PC-3 (cell line): ENCODE data around the gene ADAMTSL2. TPM values are rescaled to one million over a fixed set of nuclear protein-coding genes. Genes with fewer than 3 reads are reported as not detected.

Experiments
- ATAC-seq: fragments of 200-7000 bp; cut with Tn5 transposase; 2 replicates; pipeline ENCODE4 v1.9.1; 2020; ENCODE audit warnings: mild to moderate bottlenecking, moderate library complexity
- BruUV-seq: library from RNA; stranded (reverse); fragments of 400-500 nt; replicated peaks from 2 replicates; lab custom pipeline; 2021; lab: Mats Ljungman, UMichigan
- CTCF ChIA-PET: fragments of 300-600 bp; sonication (Branson Sonifier 250); formaldehyde crosslinking; loops from one replicate; lab custom pipeline; 2022; ENCODE audit warnings: antibody characterized with exemption; lab: Charles Lee
- POLR2A ChIA-PET: fragments of 300-600 bp; sonication (Branson Sonifier 250); formaldehyde crosslinking; loops from one replicate; lab custom pipeline; 2022; ENCODE audit warnings: antibody characterized with exemption; ENCODE audit not compliant: unreplicated experiment; lab: Charles Lee
- DNase-seq: peaks from one replicate; pipeline ENCODE4 v3.0.0-alpha.2; 2015
- H2AFZ ChIP-seq: fragments of 300-600 bp; sonication (generic); 2 replicates; pipeline ENCODE4 v1.6.0; 2016; ENCODE audit warnings: antibody characterized with exemption, low read length
- H3F3A ChIP-seq: fragments of 300-600 bp; sonication (generic); one replicate; pipeline ENCODE4 v1.6.0; 2017; ENCODE audit warnings: antibody characterized with exemption, low read length, control low read depth, mild to moderate bottlenecking; ENCODE audit not compliant: unreplicated experiment
- H3K27ac ChIP-seq: fragments of 300-600 bp; sonication (generic); 2 replicates; pipeline ENCODE4 v1.5.1; 2016; ENCODE audit warnings: mild to moderate bottlenecking, low read length
- H3K27me3 ChIP-seq: fragments of 300-600 bp; sonication (generic); 2 replicates; pipeline ENCODE4 v1.6.1; 2016; ENCODE audit warnings: low read length, mixed read lengths
- H3K36me3 ChIP-seq: fragments of 300-600 bp; sonication (generic); 2 replicates; pipeline ENCODE4 v1.6.1; 2016; ENCODE audit warnings: low read depth, mixed run types, low read length, mixed read lengths
- H3K4me1 ChIP-seq: fragments of 300-600 bp; sonication (generic); 2 replicates; pipeline ENCODE4 v1.5.1; 2016; ENCODE audit warnings: low read length; ENCODE audit not compliant: insufficient read depth
- H3K4me2 ChIP-seq: fragments of 300-600 bp; sonication (generic); 2 replicates; pipeline ENCODE4 v1.6.0; 2016; ENCODE audit warnings: low read length
- H3K4me3 ChIP-seq: fragments of 300-600 bp; sonication (generic); 2 replicates; pipeline ENCODE4 v1.5.1; 2016; ENCODE audit warnings: mild to moderate bottlenecking, low read length, mixed read lengths
- H3K79me2 ChIP-seq: fragments of 300-600 bp; sonication (generic); 2 replicates; pipeline ENCODE4 v1.6.1; 2017; ENCODE audit warnings: low read length, mixed read lengths
- H3K9ac ChIP-seq: fragments of 300-600 bp; sonication (generic); 2 replicates; pipeline ENCODE4 v1.6.0; 2016; ENCODE audit warnings: mild to moderate bottlenecking, low read length
- H3K9me2 ChIP-seq: fragments of 300-600 bp; sonication (generic); replicated peaks from 2 replicates; pipeline ENCODE4 v1.6.1; 2016; ENCODE audit warnings: mixed run types, low read length, mixed read lengths
- H3K9me3 ChIP-seq: fragments of 300-600 bp; sonication (generic); 2 replicates; pipeline ENCODE4 v1.6.1; 2016; ENCODE audit warnings: low read length, mixed read lengths
- H4K20me1 ChIP-seq: fragments of 300-600 bp; sonication (generic); 2 replicates; pipeline ENCODE4 v1.6.1; 2016; ENCODE audit warnings: low read length, mixed read lengths
- CTCF ChIP-seq: fragments of 300-600 bp; sonication (generic); conservative IDR thresholded peaks from 2 replicates; pipeline ENCODE4 v1.5.1; 2017; ENCODE audit warnings: antibody characterized with exemption, low read depth, mild to moderate bottlenecking, low read length
- EZH2 ChIP-seq: fragments of 300-600 bp; sonication (generic); IDR thresholded peaks from one replicate; pipeline ENCODE4 v1.6.1; 2017; ENCODE audit warnings: antibody characterized with exemption, mild to moderate bottlenecking, low read length; ENCODE audit not compliant: unreplicated experiment
- EZH2phosphoT487 ChIP-seq: fragments of 300-600 bp; sonication (generic); IDR thresholded peaks from 2 replicates; pipeline ENCODE4 v1.6.1; 2018; ENCODE audit warnings: mild to moderate bottlenecking, antibody characterized with exemption, low read length, borderline replicate concordance
- intact Hi-C: fragments of 100-400 bp; cut with micrococcal nuclease; formaldehyde crosslinking; loops from 2 replicates; pipeline ENCODE4 v1.9.0; 2023
- total RNA-seq: library from RNA; depleted of rRNA; stranded (reverse); fragments of >200 nt; gene quantifications from 2 replicates; pipeline ENCODE4 v1.2.3, GENCODE V29; 2014

The ADAMTSL2 gene
- total RNA-seq, 1 experiment from 2014 or later, result not detected

GRCh38 chr9:133509179-133510083 lies 25.1 kb upstream of the ADAMTSL2 start:
- no TSS peak for BruUV-seq
- Histone ChIP-seq H3K27ac (no peak overlapping the region), H3K4me2 (peak overlapping the region; percentile 82), H3K79me2 (no peaks in the 10 kb centered on the region), H3K9me2 (no peaks in the 10 kb centered on the region), H3K4me3 (peak overlapping the region; percentile 51), H3K4me1 (peaks cover 22% of the 10 kb centered on the region), H3K27me3 (no peaks in the 10 kb centered on the region), H3K9ac (no peak overlapping the region), H3K9me3 (no peaks in the 10 kb centered on the region), H3F3A (no peaks in the 10 kb centered on the region), H3K36me3 (no peaks in the 10 kb centered on the region), H2AFZ (peak overlapping the region; percentile 52), H4K20me1 (no peaks in the 10 kb centered on the region)
- DNase-seq (peak; percentile 35), ATAC-seq (peak; percentile 56)
- TF ChIP-seq EZH2 (no peak), CTCF (no peak), EZH2phosphoT487 (peak; percentile 87)
- ChIA-PET POLR2A (interaction anchor here (0.5 kb wide), 1 partner anchor 264 kb away, joined by 3 read pairs; no protein-coding TSS in a partner anchor), CTCF (no interaction called here)
- intact Hi-C loops, result no loop called here

- Histone ChIP-seq H3K79me2 (no peaks in the 10 kb centered on the region), H3K27me3 (no peaks in the 10 kb centered on the region), H2AFZ (no peak overlapping the region), H3K36me3 (no peaks in the 10 kb centered on the region), H3K9me3 (no peaks in the 10 kb centered on the region), H3F3A (no peaks in the 10 kb centered on the region), H3K4me1 (peaks cover 22% of the 10 kb centered on the region), H4K20me1 (no peaks in the 10 kb centered on the region), H3K9ac (no peak overlapping the region), H3K4me3 (no peak overlapping the region), H3K9me2 (no peaks in the 10 kb centered on the region), H3K27ac (no peak overlapping the region), H3K4me2 (no peak overlapping the region)
- TF ChIP-seq EZH2phosphoT487 (no peak), CTCF (no peak), EZH2 (no peak)
- no peak for ATAC-seq
- DNase-seq, result no peak
- CTCF ChIA-PET, result no interaction called here
- POLR2A ChIA-PET, result no interaction called here
- BruUV-seq, result no TSS peak
- intact Hi-C loops, result no loop called here
These were observed 23.5 kb upstream of the ADAMTSL2 start for GRCh38 chr9:133510926-133511505.

GRCh38 chr9:133511607-133512006 lies 22.9 kb upstream of the ADAMTSL2 start:
- no peak overlapping the region for H3K9ac ChIP-seq
- no peaks in the 10 kb centered on the region for H4K20me1 ChIP-seq
- CTCF ChIA-PET, result no interaction called here
- TF ChIP-seq EZH2 (no peak), EZH2phosphoT487 (no peak), CTCF (no peak)
- no peak overlapping the region for H3K4me3 ChIP-seq
- H3K4me2 ChIP-seq, result no peak overlapping the region
- DNase-seq (no peak), ATAC-seq (no peak)
- no peaks in the 10 kb centered on the region for H3K27me3 ChIP-seq
- H3F3A ChIP-seq, result no peaks in the 10 kb centered on the region
- POLR2A ChIA-PET, result no interaction called here
- no peaks in the 10 kb centered on the region for H3K9me3 ChIP-seq
- intact Hi-C loops, result no loop called here
- no peaks in the 10 kb centered on the region for H3K36me3 ChIP-seq
- BruUV-seq, result no TSS peak
- H3K27ac ChIP-seq, result no peak overlapping the region
- H3K79me2 ChIP-seq, result no peaks in the 10 kb centered on the region
- H2AFZ ChIP-seq, result no peak overlapping the region
- no peaks in the 10 kb centered on the region for H3K9me2 ChIP-seq
- H3K4me1 ChIP-seq, result peaks cover 22% of the 10 kb centered on the region
